DOHH2 (cell line): ENCODE measurements around the gene TARP.

Experiments used
- CTCF ChIP-seq: fragments of 200-600 bp; sonication (generic); IDR thresholded peaks from one replicate; pipeline ENCODE4 v1.5.1; 2014; ENCODE audit warnings: antibody characterized with exemption, mild to moderate bottlenecking, low read depth, low read length; ENCODE audit not compliant: poor library complexity, severe bottlenecking
- EZH2phosphoT487 ChIP-seq: fragments of 200-600 bp; sonication (generic); IDR thresholded peaks from 2 replicates; pipeline ENCODE4 v1.6.1; 2017; ENCODE audit warnings: borderline replicate concordance, mild to moderate bottlenecking, antibody characterized with exemption, low read length, moderate library complexity, mixed read lengths

- TF ChIP-seq CTCF (no peak), EZH2phosphoT487 (no peak)
Observed at GRCh38 chr7:38292442-38292841, 19.0 kb upstream of the TARP start.
